Stomach smooth muscle (tissue), 2 donors: ENCODE data around the gene CUBN.
"Not testable (repeated sequence)": the region's sequence is repeated elsewhere in the genome, so short reads cannot be mapped to it uniquely, and the experiment has no call there.

Source experiments
- H3K27ac ChIP-seq: one replicate; pipeline ENCODE4 v1.7.0; 2013; ENCODE audit warnings: mild to moderate bottlenecking, low read length, inconsistent platforms
- H3K27me3 ChIP-seq, 2 donors: one replicate each; pipeline ENCODE4 v1.7.0; 2013; ENCODE audit warnings: low read length in 2 of 2; ENCODE audit not compliant: insufficient read depth in 2 of 2, control insufficient read depth in 1 of 2
- H3K36me3 ChIP-seq, 2 donors: one replicate each; pipeline ENCODE4 v1.7.0; 2013; ENCODE audit warnings: low read length in 2 of 2; ENCODE audit not compliant: control insufficient read depth in 2 of 2, insufficient read depth in 2 of 2
- H3K4me1 ChIP-seq: one replicate; pipeline ENCODE4 v1.7.0; 2013; ENCODE audit warnings: low read length; ENCODE audit not compliant: control insufficient read depth, insufficient read depth
- H3K4me3 ChIP-seq, 2 donors: one replicate each; pipeline ENCODE4 v1.7.0; 2013; ENCODE audit warnings: low read length in 2 of 2
- H3K9ac ChIP-seq, 2 donors: one replicate each; pipeline ENCODE4 v1.7.0; 2013; ENCODE audit warnings: low read length in 2 of 2, mild to moderate bottlenecking in 1 of 2
- H3K9me3 ChIP-seq, 2 donors: one replicate each; pipeline ENCODE4 v1.7.0; 2013; ENCODE audit warnings: low read length in 2 of 2; ENCODE audit not compliant: control insufficient read depth in 2 of 2
- donor health status: healthy.
- donor health status: Pancreatic carcinoma.

The CUBN gene

GRCh38 chr10:17012731-17013130, 116.9 kb downstream of the CUBN start:
- H3K27ac ChIP-seq: not testable (repeated sequence)

DNA sequence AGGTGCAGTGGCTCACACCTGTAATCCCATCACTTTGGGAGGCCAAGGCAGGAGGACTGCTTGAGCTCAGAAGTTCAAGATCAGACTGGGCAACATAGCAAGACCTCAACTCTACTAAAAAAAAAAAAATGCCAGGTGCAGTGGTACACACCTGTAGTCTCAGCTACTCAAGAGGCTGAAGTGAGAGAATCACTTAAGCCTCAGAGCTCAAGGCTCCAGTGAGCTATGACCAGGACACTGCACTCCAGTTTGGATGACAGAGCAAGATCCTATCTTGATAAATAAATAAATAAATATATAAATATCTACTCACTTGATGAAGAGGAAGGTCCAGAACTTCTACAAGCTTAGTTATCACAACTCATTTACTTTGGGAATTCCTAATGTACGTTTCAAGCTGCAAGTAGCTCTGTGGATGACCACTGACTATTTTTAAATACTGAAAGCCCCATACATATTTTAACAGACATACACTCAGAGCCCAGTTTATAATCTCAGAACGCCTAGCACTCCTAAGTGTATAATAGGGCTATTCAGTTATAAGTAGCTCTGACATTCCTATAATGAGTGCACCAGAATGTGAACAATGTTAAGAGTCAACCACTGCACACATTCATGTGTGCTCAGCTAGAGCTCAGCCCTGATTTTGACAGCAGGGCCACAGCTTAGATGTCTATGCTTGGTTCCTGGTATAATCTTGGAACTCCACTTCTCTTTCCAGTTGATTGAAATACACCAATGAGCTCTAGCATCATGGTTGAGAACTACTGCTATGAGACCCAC, 119.1 kb downstream of the CUBN start:
- no peaks in the 10 kb centered on the region for H3K9me3 ChIP-seq
- no peak overlapping the region for H3K4me3 ChIP-seq
- H3K4me1 ChIP-seq: peaks cover 15% of the 10 kb centered on the region
- H3K36me3 ChIP-seq: no peaks in the 10 kb centered on the region
- H3K27ac ChIP-seq: no peak overlapping the region
- H3K27me3 ChIP-seq: no peaks in the 10 kb centered on the region
- H3K9ac ChIP-seq: no peak overlapping the region

More at GRCh38 chr10:17012731-17013130, 116.9 kb downstream of the CUBN start:
- H3K9me3 ChIP-seq, H3K36me3 ChIP-seq, H3K4me3 ChIP-seq, H3K9ac ChIP-seq, H3K27me3 ChIP-seq: not testable (repeated sequence)
- peaks cover 15% of the 10 kb centered on the region for H3K4me1 ChIP-seq

GRCh38 chr10:17009212-17009700, 120.4 kb downstream of the CUBN start:
- no peaks in the 10 kb centered on the region for H3K9me3 ChIP-seq
- no peak overlapping the region for H3K9ac ChIP-seq
- peak overlapping the region; percentile 41 for H3K27ac ChIP-seq
- H3K4me3 ChIP-seq: no peak overlapping the region
- H3K36me3 ChIP-seq: no peaks in the 10 kb centered on the region
- peaks cover 15% of the 10 kb centered on the region for H3K4me1 ChIP-seq
- no peaks in the 10 kb centered on the region for H3K27me3 ChIP-seq

DNA sequence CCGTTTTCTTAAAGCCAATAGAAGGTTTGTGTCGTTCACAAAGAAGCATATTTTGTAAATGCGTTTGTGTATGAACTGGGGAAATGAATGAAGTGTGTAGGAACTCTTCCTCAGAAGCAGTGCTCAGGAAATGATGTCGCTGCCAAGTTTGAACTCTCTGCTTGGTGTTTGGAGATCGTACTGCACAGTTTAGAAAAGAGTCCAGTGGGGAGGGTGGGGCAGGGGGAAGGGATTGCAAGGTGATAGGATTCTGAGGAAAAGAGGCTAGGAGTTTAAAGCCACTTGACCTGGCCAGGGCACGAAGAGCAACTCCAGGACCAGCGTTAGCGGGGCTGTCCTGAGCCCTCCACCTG, 122.2 kb downstream of the CUBN start:
- Histone ChIP-seq H3K9ac (no peak overlapping the region), H3K27me3 (no peaks in the 10 kb centered on the region), H3K4me3 (no peak overlapping the region), H3K36me3 (no peaks in the 10 kb centered on the region), H3K9me3 (no peaks in the 10 kb centered on the region), H3K4me1 (peaks cover 21% of the 10 kb centered on the region), H3K27ac (no peak overlapping the region)

- Histone ChIP-seq H3K36me3 (no peaks in the 10 kb centered on the region), H3K27me3 (no peaks in the 10 kb centered on the region), H3K4me3 (no peak overlapping the region), H3K4me1 (peaks cover 27% of the 10 kb centered on the region), H3K27ac (no peak overlapping the region), H3K9ac (no peak overlapping the region), H3K9me3 (no peaks in the 10 kb centered on the region)
Observed at GRCh38 chr10:17006631-17007417, 122.8 kb downstream of the CUBN start.

- H3K4me1 ChIP-seq: peaks cover 31% of the 10 kb centered on the region
- no peak overlapping the region for H3K4me3 ChIP-seq
- H3K27ac ChIP-seq: no peak overlapping the region
- H3K36me3 ChIP-seq: no peaks in the 10 kb centered on the region
- no peaks in the 10 kb centered on the region for H3K9me3 ChIP-seq
- H3K9ac ChIP-seq: no peak overlapping the region
- no peaks in the 10 kb centered on the region for H3K27me3 ChIP-seq
Observed at GRCh38 chr10:17005621-17006566, 123.7 kb downstream of the CUBN start.

DNA sequence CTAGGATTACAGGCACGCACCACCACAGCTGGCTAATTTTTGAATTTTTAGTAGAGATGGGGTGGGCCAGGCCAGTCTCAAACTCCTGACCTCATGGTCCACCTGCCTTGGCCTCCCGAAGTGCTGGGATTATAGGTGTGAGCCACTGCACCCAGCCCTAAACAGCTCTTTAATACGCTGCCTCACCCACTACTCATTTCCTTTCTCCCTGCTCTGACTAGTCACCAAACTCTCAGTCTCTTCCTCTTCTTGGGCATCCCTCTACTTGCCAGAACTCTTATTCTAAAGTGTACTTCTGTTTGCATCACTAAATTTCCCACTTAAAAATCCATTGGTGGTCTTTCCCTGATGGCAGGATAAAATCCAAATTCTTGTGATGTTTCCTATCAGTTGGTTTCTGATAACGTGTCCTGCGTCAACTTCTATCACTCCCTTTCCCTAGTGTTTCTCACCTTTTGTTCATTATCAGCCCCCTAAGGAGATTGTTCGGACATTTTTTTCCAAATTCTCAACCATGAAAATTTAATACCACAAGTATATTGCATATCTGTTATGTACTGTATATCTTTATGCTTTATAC, 124.7 kb downstream of the CUBN start:
- H3K27me3 ChIP-seq: no peaks in the 10 kb centered on the region

DNA sequence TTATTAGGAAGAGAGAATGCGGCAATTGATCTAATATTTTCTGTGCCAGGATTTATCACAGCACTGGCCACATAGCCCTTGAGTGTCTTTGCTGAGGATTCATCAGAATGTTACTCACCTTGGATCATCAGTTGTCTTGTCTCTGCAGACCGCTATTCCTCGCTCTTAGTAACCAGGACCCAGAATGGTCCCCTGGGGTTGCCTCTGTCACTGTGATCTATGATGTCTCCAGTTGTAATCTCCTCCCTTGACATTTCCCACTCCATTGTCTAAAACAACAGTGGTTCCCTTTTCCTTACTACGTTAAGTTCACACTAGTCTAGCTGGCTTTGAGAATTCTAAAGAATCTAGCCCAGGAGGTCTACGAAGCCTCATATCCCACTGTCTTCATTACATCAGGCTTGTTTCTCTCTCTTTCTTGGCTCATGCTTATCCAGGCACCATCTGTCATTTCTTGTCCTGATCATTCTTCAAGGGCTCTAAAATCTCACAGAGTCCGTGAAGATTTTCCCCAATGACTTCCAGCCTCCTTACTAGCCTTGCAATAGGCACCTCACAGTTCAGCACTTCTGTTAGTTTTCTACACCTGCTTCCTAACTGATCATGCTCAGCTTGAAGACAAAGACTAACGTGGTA, 125.8 kb downstream of the CUBN start:
- H3K36me3 ChIP-seq: no peaks in the 10 kb centered on the region
- peaks cover 27% of the 10 kb centered on the region for H3K4me1 ChIP-seq
- no peak overlapping the region for H3K9ac ChIP-seq
- H3K4me3 ChIP-seq: no peak overlapping the region
- no peaks in the 10 kb centered on the region for H3K9me3 ChIP-seq
- H3K27me3 ChIP-seq: no peaks in the 10 kb centered on the region
- H3K27ac ChIP-seq: peak overlapping the region; percentile 80

More for the DNA sequence above, 124.7 kb downstream of the CUBN start:
- H3K4me1 ChIP-seq: peaks cover 31% of the 10 kb centered on the region
- H3K4me3 ChIP-seq: no peak overlapping the region
- no peaks in the 10 kb centered on the region for H3K9me3 ChIP-seq
- no peak overlapping the region for H3K27ac ChIP-seq
- no peak overlapping the region for H3K9ac ChIP-seq
- no peaks in the 10 kb centered on the region for H3K36me3 ChIP-seq

DNA sequence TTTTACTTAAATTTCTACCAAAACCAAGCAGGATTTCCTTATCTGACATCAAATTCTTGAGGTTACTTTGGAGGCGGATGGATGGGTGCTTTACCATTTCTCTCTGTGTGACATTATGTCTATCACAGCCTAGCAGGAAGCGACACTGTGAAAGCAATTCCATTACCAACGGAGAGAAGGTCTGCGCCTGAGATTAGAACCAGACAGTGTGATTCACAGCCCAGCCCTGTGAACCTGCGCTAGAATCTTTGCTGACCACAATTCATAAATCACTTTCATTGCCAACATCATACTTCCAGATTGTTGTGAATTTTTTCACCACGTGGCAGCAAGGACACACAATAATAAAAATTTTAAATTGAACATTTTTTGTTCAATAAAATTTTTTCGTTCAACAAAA, 126.5 kb downstream of the CUBN start:
- peaks cover 23% of the 10 kb centered on the region for H3K4me1 ChIP-seq
- peak overlapping the region; percentile 80 for H3K27ac ChIP-seq
- H3K4me3 ChIP-seq: no peak overlapping the region
- H3K9ac ChIP-seq: peak overlapping the region in 1 of 2 donors; percentile 13
- no peaks in the 10 kb centered on the region for H3K27me3 ChIP-seq
- H3K36me3 ChIP-seq: no peaks in the 10 kb centered on the region
- H3K9me3 ChIP-seq: no peaks in the 10 kb centered on the region
